Measurements from ENCODE around the gene GRK1. TPM values are rescaled to one million over a fixed set of nuclear protein-coding genes. Genes with fewer than 3 reads are reported as not detected.
"Not testable (repeated sequence)": the region's sequence is repeated elsewhere in the genome, so short reads cannot be mapped to it uniquely, and the experiment has no call there.

The GRK1 gene
- polyA plus RNA-seq (2013, experiment 1 of 2) = not detected
- not detected for polyA plus RNA-seq (2013, experiment 2 of 2)

GRCh38 chr13:113666951-113667701, at the start of gene GRK1:
Gene GRK1, plus strand, starts transcription at chr13:113667219. Its CDS starts 168 bp downstream, at chr13:113667387.
- Histone ChIP-seq H3K9me3 (ENCODE audit: control insufficient read depth, low read length) (peaks cover 1% of the 10 kb centered on the region), H3K36me3 (ENCODE audit: control insufficient read depth, insufficient read depth, low read length) (no peaks in the 10 kb centered on the region), H3K4me1 (ENCODE audit: control insufficient read depth, insufficient read depth, low read length, poor library complexity, severe bottlenecking) (no peaks in the 10 kb centered on the region), H3K4me3 (ENCODE audit: extremely low read depth, insufficient read depth, low read length, poor library complexity, severe bottlenecking) (no peak within 1 kb of the TSS), H3K27ac (ENCODE audit: low read depth, low read length, severe bottlenecking) (no peak within 1 kb of the TSS)
- WGBS, 2 experiments (ENCODE audit: insufficient coverage in 2 of 2) = 87 to 90% methylated on average over 31 to 32 of the region's 32 CpGs

- Histone ChIP-seq H3K4me1 (ENCODE audit: control insufficient read depth, insufficient read depth, low read length, poor library complexity, severe bottlenecking) (no peaks in the 10 kb centered on the region), H3K4me3 (ENCODE audit: extremely low read depth, insufficient read depth, low read length, poor library complexity, severe bottlenecking) (no peak overlapping the region), H3K36me3 (ENCODE audit: control insufficient read depth, insufficient read depth, low read length) (peaks cover 62% of the 10 kb centered on the region), H3K27ac (ENCODE audit: low read depth, low read length, severe bottlenecking) (no peak overlapping the region), H3K9me3 (ENCODE audit: control insufficient read depth, low read length) (no peaks in the 10 kb centered on the region)
- 90 to 92% methylated on average over 4 of the region's 5 CpGs for WGBS, 2 experiments (ENCODE audit: insufficient coverage in 2 of 2)
Observed at GRCh38 chr13:113617961-113618360, 49.1 kb upstream of the GRK1 start.

- Histone ChIP-seq H3K27ac (ENCODE audit: low read depth, low read length, severe bottlenecking) (no peak overlapping the region), H3K36me3 (ENCODE audit: control insufficient read depth, insufficient read depth, low read length) (peaks cover 66% of the 10 kb centered on the region), H3K9me3 (ENCODE audit: control insufficient read depth, low read length) (no peaks in the 10 kb centered on the region), H3K4me3 (ENCODE audit: extremely low read depth, insufficient read depth, low read length, poor library complexity, severe bottlenecking) (no peak overlapping the region), H3K4me1 (ENCODE audit: control insufficient read depth, insufficient read depth, low read length, poor library complexity, severe bottlenecking) (no peaks in the 10 kb centered on the region)
- 100% methylated on average over 1 to 5 of the region's 7 CpGs for WGBS, 2 experiments (ENCODE audit: insufficient coverage in 2 of 2)
Observed at GRCh38 chr13:113618455-113618854, 48.6 kb upstream of the GRK1 start.

GRCh38 chr13:113620036-113620796, 46.8 kb upstream of the GRK1 start:
- Histone ChIP-seq H3K36me3 (ENCODE audit: control insufficient read depth, insufficient read depth, low read length) (peaks cover 65% of the 10 kb centered on the region), H3K4me1 (ENCODE audit: control insufficient read depth, insufficient read depth, low read length, poor library complexity, severe bottlenecking) (no peaks in the 10 kb centered on the region), H3K4me3 (ENCODE audit: extremely low read depth, insufficient read depth, low read length, poor library complexity, severe bottlenecking) (no peak overlapping the region), H3K9me3 (ENCODE audit: control insufficient read depth, low read length) (no peaks in the 10 kb centered on the region), H3K27ac (ENCODE audit: low read depth, low read length, severe bottlenecking) (no peak overlapping the region)
- WGBS, 2 experiments (ENCODE audit: insufficient coverage in 2 of 2) = 88 to 94% methylated on average over 5 to 6 of the region's 15 CpGs

GRCh38 chr13:113621046-113621445, 46.0 kb upstream of the GRK1 start:
- Histone ChIP-seq H3K4me1 (ENCODE audit: control insufficient read depth, insufficient read depth, low read length, poor library complexity, severe bottlenecking) (no peaks in the 10 kb centered on the region), H3K4me3 (ENCODE audit: extremely low read depth, insufficient read depth, low read length, poor library complexity, severe bottlenecking) (no peak overlapping the region), H3K36me3 (ENCODE audit: control insufficient read depth, insufficient read depth, low read length) (peaks cover 64% of the 10 kb centered on the region), H3K27ac (ENCODE audit: low read depth, low read length, severe bottlenecking) (no peak overlapping the region), H3K9me3 (ENCODE audit: control insufficient read depth, low read length) (no peaks in the 10 kb centered on the region)
- 96 to 97% methylated on average over 9 to 10 of the region's 15 CpGs for WGBS, 2 experiments (ENCODE audit: insufficient coverage in 2 of 2)

- H3K36me3 ChIP-seq (ENCODE audit: control insufficient read depth, insufficient read depth, low read length) = peaks cover 60% of the 10 kb centered on the region
- not testable (repeated sequence) for H3K4me1 ChIP-seq (ENCODE audit: control insufficient read depth, insufficient read depth, low read length, poor library complexity, severe bottlenecking)
- 65 to 69% methylated on average over 9 to 11 of the region's 13 CpGs for WGBS, 2 experiments (ENCODE audit: insufficient coverage in 2 of 2)
Observed at GRCh38 chr13:113621498-113621897, 45.5 kb upstream of the GRK1 start.

GRCh38 chr13:113621986-113622550, 45.0 kb upstream of the GRK1 start:
- H3K27ac ChIP-seq (ENCODE audit: low read depth, low read length, severe bottlenecking); H3K9me3 ChIP-seq (ENCODE audit: control insufficient read depth, low read length); H3K4me3 ChIP-seq (ENCODE audit: extremely low read depth, insufficient read depth, low read length, poor library complexity, severe bottlenecking); H3K4me1 ChIP-seq (ENCODE audit: control insufficient read depth, insufficient read depth, low read length, poor library complexity, severe bottlenecking): not testable (repeated sequence)
- peaks cover 58% of the 10 kb centered on the region for H3K36me3 ChIP-seq (ENCODE audit: control insufficient read depth, insufficient read depth, low read length)
- 90 to 91% methylated on average over 13 to 19 of the region's 20 CpGs for WGBS, 2 experiments (ENCODE audit: insufficient coverage in 2 of 2)

More at GRCh38 chr13:113621498-113621897, 45.5 kb upstream of the GRK1 start:
- not testable (repeated sequence) for H3K4me3 ChIP-seq (ENCODE audit: extremely low read depth, insufficient read depth, low read length, poor library complexity, severe bottlenecking); H3K9me3 ChIP-seq (ENCODE audit: control insufficient read depth, low read length); H3K27ac ChIP-seq (ENCODE audit: low read depth, low read length, severe bottlenecking)

GRCh38 chr13:113622791-113623490, 44.1 kb upstream of the GRK1 start:
- WGBS, 2 experiments (ENCODE audit: insufficient coverage in 2 of 2) = 89 to 98% methylated on average over 26 to 27 of the region's 29 CpGs
- H3K4me1 ChIP-seq (ENCODE audit: control insufficient read depth, insufficient read depth, low read length, poor library complexity, severe bottlenecking) = no peaks in the 10 kb centered on the region
- peaks cover 61% of the 10 kb centered on the region for H3K36me3 ChIP-seq (ENCODE audit: control insufficient read depth, insufficient read depth, low read length)
- H3K9me3 ChIP-seq (ENCODE audit: control insufficient read depth, low read length) = no peaks in the 10 kb centered on the region
- H3K4me3 ChIP-seq (ENCODE audit: extremely low read depth, insufficient read depth, low read length, poor library complexity, severe bottlenecking) = no peak overlapping the region
- no peak overlapping the region for H3K27ac ChIP-seq (ENCODE audit: low read depth, low read length, severe bottlenecking)

GRCh38 chr13:113623491-113624234, 43.4 kb upstream of the GRK1 start:
- Histone ChIP-seq H3K4me1 (ENCODE audit: control insufficient read depth, insufficient read depth, low read length, poor library complexity, severe bottlenecking) (no peaks in the 10 kb centered on the region), H3K27ac (ENCODE audit: low read depth, low read length, severe bottlenecking) (no peak overlapping the region), H3K36me3 (ENCODE audit: control insufficient read depth, insufficient read depth, low read length) (peaks cover 57% of the 10 kb centered on the region), H3K4me3 (ENCODE audit: extremely low read depth, insufficient read depth, low read length, poor library complexity, severe bottlenecking) (no peak overlapping the region), H3K9me3 (ENCODE audit: control insufficient read depth, low read length) (no peaks in the 10 kb centered on the region)
- 90 to 94% methylated on average over 13 to 19 of the region's 20 CpGs for WGBS, 2 experiments (ENCODE audit: insufficient coverage in 2 of 2)

- Histone ChIP-seq H3K36me3 (ENCODE audit: control insufficient read depth, insufficient read depth, low read length) (peaks cover 58% of the 10 kb centered on the region), H3K9me3 (ENCODE audit: control insufficient read depth, low read length) (no peaks in the 10 kb centered on the region), H3K4me1 (ENCODE audit: control insufficient read depth, insufficient read depth, low read length, poor library complexity, severe bottlenecking) (no peaks in the 10 kb centered on the region), H3K4me3 (ENCODE audit: extremely low read depth, insufficient read depth, low read length, poor library complexity, severe bottlenecking) (no peak overlapping the region), H3K27ac (ENCODE audit: low read depth, low read length, severe bottlenecking) (no peak overlapping the region)
- 97 to 99% methylated on average over 9 of the region's 9 CpGs for WGBS, 2 experiments (ENCODE audit: insufficient coverage in 2 of 2)
Observed at GRCh38 chr13:113624235-113624587, 42.8 kb upstream of the GRK1 start.
